ENCODE data around the gene OTUD3. TPM values are rescaled to one million over a fixed set of nuclear protein-coding genes. Genes with fewer than 3 reads are reported as not detected.
A peak's percentile ranks its signal among the peaks of the same experiment; 100 is the strongest.

OTUD3 gene
- total RNA-seq, 3 donors from 2014 or later = 7.8 to 15.4 (median 11.6) TPM

GRCh38 chr1:19920132-19920710 lies 38.0 kb downstream of the OTUD3 start:
- no peak overlapping the region for H3K4me3 ChIP-seq
- TF ChIP-seq CTCF (IDR thresholded peaks at IDR 0.05) = no peak
- DNase-seq = no peak
- H3K36me3 ChIP-seq (ENCODE audit: low read depth) = no peaks in the 10 kb centered on the region
- no peaks in the 10 kb centered on the region for H3K4me1 ChIP-seq (ENCODE audit: low read depth)
- H3K9me3 ChIP-seq = no peaks in the 10 kb centered on the region
- intact Hi-C loops (cut with DNase I, micrococcal nuclease) = no loop called here
- ATAC-seq = no peak

- DNase-seq (peak; percentile 63 to 79 (median 68)), ATAC-seq (peak; percentile 93)
- TF ChIP-seq CTCF (IDR thresholded peaks at IDR 0.05) = no peak
- Histone ChIP-seq H3K36me3 (ENCODE audit: low read depth) (no peaks in the 10 kb centered on the region), H3K9me3 (no peaks in the 10 kb centered on the region), H3K4me1 (ENCODE audit: low read depth) (no peaks in the 10 kb centered on the region), H3K4me3 (no peak overlapping the region)
- intact Hi-C loops (cut with DNase I, micrococcal nuclease) = no loop called here
Measured at GRCh38 chr1:19921310-19921709, 39.1 kb downstream of the OTUD3 start.

- no peak for DNase-seq
- Histone ChIP-seq H3K4me1 (ENCODE audit: low read depth) (no peaks in the 10 kb centered on the region), H3K4me3 (no peak overlapping the region), H3K36me3 (ENCODE audit: low read depth) (no peaks in the 10 kb centered on the region), H3K9me3 (no peaks in the 10 kb centered on the region)
- intact Hi-C loops (cut with DNase I, micrococcal nuclease) = no loop called here
- no peak for ATAC-seq
- no peak for TF ChIP-seq CTCF (IDR thresholded peaks at IDR 0.05)
Measured at GRCh38 chr1:19922015-19922688, 40.0 kb downstream of the OTUD3 start.

- intact Hi-C loops (cut with DNase I, micrococcal nuclease) = no loop called here
- no peak for DNase-seq
Measured at GRCh38 chr1:19923137-19923952, 41.1 kb downstream of the OTUD3 start, which contains the start of gene PLA2G2E. Gene PLA2G2E (minus strand): TSS chr1:19923617. CDS start chr1:19923559, 58 bp downstream.

GRCh38 chr1:19923953-19924346 lies 41.8 kb downstream of the OTUD3 start:
- no peaks in the 10 kb centered on the region for H3K4me1 ChIP-seq (ENCODE audit: low read depth)
- no peak for DNase-seq
- H3K36me3 ChIP-seq (ENCODE audit: low read depth) = no peaks in the 10 kb centered on the region
- ATAC-seq = no peak
- intact Hi-C loops (cut with DNase I, micrococcal nuclease) = no loop called here
- TF ChIP-seq CTCF (IDR thresholded peaks at IDR 0.05) = no peak
- H3K9me3 ChIP-seq = no peaks in the 10 kb centered on the region
- no peak overlapping the region for H3K4me3 ChIP-seq

More at GRCh38 chr1:19923137-19923952, 41.1 kb downstream of the OTUD3 start, which contains the start of gene PLA2G2E:
- Histone ChIP-seq H3K4me1 (ENCODE audit: low read depth) (no peaks in the 10 kb centered on the region), H3K36me3 (ENCODE audit: low read depth) (no peaks in the 10 kb centered on the region), H3K4me3 (no peak within 1 kb of the TSS), H3K9me3 (no peaks in the 10 kb centered on the region)
- ATAC-seq = no peak
- no peak for TF ChIP-seq CTCF (IDR thresholded peaks at IDR 0.05)
